HuH-7.5 (cell line): Measurements from ENCODE around the gene YAE1.

Source experiments
- DNase-seq: peaks from one replicate; pipeline ENCODE4 v3.0.0; 2011; ENCODE audit warnings: low spot score

Gene YAE1

DNA sequence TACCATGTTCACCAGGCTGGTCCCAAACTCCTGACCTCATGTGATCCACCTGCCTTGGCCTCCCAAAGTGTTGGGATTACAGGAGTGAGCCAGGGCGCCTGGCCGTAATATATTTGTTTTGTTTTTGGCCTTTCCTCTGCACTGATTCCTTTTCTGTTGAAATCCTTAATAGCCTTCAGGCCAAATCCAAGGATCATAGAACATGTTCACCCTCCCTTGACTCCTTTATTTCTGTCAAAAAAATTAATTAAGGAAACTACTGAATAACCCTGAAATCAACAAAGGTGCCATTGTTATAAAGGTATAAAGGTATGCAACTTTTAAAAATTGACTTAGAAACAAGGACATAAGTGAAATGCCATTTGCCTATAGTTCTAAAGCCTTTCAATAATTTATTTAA, 41.7 kb downstream of the YAE1 start:
- DNase-seq = no peak

DNA sequence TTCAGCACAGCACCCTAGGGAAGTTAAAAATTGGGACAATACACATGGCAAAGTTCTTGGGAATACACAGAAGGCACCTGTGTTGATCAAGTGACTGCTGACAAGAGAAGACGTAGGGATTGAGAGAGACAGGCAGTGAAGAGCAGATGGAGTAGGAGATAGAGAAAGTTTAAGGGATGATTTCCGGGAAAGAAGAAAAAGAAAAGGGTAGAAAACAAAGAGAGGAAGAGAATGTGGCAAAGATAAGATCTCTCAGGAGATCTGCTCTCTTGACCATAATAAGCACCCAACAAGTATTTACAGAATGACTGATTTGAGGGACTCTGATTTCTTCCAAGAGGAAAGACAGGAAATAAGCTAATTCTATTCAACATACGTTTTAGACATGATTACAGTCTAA, 42.1 kb downstream of the YAE1 start:
- no peak for DNase-seq

DNA sequence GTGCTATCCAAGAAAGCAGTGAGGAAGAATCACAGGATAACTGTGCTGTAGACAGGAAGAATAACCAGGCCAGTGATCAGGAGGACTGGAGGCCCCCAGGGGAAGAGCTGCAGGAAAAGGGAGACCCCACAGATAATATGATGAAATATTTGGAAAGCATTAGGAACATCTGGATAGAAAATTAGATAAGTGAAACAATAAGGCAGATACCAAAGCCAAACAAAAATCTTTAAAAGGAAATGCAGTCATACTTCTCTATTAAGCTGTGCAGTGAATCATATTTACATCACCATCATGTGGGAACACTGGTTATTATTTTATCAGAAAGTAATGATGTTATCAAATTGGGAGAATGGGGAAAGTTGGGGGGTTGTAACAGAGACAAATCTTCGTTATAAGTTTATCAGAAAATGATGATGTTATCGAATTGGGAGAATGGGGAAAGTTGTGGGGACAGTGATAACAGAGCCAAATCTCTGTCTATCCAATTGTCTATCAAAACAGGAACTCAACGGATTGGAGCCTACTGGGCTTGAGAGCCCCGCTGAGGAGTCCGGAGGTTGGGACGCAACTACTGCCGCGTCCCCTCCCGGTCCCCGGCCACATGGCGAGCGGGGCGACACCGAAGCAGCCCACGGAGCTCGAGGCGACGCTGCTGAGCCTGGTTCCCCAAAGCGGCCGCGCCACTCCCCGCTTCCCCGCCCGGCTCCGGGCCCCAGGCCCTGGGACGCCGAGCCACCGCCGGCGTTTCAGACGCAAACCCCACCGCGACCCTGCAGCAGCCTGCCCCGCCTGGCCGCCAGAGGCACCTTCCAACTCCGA, 43.1 kb downstream of the YAE1 start:
- DNase-seq = no peak

DNA sequence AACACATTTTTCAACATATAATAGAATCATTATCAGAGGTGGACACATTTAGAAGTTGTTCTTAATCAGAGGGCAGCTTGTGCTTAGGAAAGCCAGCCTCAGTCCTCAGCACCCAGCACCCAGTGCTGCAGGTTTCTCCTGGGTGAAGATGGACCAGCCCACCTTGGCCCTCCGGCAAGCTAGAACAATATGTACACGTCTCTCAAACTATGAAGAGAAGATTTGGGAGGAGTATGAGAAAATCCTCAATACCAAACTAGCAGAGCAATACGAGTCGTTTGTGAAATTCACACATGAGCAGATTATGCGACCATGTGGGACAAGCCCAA, 43.7 kb downstream of the YAE1 start:
- DNase-seq = no peak

DNA sequence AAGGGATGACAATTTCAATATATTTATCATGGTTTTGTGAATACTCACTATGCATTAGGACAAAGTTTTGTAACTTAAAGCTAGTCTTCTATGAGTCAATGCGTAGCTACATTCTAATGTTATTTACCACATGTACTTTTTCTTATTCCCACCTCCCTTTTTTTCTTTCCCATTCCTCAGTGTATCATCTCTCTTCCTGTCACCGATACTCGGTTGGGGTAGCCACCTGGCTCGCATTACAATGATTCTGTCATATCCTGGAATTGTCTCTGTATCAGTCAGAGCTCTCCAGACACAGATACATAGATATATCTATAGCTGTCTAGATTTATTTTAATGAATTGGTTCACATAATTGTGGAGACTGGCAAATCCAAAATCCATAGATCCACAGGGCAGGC, 47.4 kb downstream of the YAE1 start:
- no peak for DNase-seq

DNA sequence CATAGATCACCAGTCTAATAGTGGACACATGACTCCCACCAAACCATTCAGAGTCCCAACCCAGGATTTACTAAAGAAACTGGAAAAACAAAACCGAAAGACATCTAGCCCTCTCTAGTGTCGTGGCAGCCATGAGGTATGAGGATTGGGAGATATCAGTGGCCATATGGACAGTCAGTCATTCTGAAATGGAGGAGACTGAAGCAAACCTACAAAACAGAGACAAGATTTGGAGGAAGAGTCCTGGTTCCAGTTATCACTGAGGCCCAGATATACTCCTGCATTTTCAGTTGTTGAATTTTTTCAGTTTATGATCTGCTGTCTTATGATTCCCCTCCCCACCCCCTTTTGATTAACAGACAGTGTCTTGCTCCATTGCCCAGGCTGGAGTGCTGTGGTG, 48.1 kb downstream of the YAE1 start:
- DNase-seq = no peak

DNA sequence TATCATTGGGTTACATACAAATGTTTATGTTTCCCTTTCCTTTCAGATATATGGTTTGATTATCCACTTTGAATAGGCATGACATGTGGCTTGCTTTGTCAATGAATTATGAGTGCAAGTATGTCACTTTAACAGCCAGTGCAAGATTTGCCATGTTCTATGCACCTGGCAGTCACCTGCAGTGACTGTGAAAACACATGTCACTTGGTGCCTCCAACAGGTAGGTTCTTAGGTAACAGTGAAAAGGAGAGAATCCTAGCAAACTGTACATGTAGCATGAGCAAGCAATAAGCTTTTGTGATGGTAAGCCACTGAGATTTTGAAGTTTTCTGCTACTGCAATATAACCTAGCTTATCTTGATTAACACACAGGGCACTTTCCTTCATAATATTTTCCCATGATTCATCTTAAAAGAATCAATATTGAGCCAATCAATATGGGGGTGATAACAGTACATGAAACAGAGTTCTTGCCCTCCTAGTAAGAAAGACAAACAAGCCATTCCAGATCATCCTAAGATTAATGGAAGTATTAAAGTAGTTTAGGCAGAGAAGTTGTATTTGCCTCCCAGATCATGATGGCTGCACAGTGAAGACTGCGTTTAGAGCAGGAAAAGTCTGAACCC, 49.3 kb downstream of the YAE1 start:
- no peak for DNase-seq

DNA sequence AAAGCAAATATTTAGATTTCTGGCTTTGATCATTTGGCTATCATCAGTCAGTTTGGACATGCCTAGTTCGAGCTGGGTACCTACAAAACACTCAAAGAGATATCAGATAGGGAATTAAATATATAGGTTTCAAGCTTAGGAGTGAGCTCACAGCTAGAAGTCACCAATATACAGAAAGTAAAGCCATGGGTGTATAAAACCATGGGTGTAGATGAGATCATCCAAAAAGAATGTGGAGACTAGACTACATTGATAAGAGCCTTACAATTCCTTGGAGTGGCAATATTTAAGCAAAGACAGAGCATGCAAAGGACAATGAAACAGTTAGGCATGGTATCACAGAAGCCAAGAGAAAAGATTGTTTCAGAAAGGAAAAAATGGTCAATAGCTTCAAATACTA, 49.9 kb downstream of the YAE1 start:
- DNase-seq = no peak

DNA sequence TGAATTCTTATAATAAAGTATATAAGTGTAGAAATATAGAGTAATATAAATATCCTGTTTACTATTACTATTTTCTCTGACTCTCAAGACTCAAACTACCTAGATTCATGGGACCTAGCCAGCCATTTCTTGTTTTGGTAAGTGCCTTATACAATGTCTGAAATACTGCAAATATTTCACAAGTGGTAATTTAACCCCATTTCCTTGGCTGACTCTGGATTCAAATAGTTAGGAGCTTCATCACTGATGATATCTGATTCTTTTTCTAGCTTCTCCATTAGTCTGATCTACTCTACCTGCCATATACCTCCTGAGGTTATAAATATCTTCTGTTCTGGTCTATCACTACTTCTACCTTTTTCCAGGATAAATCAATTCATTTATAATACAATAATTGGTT, 50.8 kb downstream of the YAE1 start:
- DNase-seq = no peak

DNA sequence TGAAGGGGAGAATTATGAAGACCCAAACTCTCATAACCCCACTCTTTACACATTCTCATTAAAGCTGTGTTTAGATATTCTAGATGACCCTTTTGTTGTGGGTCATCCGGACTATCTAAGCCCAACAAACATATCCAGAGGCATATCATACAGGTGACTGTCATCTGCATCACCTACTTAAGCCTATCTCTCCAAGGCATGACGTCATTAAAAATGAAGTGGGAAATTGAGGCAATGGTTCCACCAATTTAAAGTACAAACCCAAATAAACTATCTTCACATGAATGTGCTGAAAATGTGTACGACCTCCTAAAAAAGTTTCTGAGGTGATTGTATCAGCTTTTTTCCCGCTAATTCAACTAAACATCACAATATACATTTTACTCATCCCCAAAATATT, 52.7 kb downstream of the YAE1 start:
- no peak for DNase-seq

DNA sequence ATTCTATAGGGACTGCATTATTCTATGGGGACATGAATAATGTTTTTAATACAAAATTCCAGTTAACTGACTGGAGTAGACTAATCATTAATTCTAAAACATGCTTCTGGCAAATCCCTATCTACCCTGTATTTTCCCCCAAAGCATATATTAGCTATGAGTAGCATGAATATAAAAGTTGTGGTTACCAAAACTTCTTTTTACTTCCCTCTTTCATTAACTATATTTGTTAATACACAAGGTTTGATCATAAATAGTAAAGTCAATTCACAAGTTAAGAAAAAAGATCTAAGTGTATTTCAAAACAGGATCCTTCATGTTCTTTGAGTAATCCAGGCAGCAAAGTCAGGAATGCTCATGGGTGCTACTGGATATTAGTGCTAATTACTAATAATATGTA, 54.3 kb downstream of the YAE1 start:
- no peak for DNase-seq

DNA sequence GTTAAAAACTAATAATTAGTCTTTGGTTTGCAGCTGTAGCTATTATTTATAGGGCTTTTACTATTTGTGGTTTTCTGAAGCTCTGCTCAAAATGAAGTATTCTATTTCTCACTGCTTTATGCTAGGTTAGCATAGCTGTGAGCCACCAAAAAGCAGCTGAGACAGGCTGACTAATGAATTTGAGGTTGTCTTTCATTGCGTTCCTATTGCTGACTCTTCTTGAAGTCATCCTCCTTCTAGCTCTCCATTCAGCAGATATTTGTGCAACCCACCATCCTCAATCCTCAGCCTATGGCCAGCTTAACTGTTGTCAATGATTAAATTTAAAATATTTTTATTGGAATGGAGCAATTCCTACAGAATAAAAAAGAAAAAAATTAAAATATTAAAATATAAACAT, 55.1 kb downstream of the YAE1 start:
- DNase-seq = no peak

DNA sequence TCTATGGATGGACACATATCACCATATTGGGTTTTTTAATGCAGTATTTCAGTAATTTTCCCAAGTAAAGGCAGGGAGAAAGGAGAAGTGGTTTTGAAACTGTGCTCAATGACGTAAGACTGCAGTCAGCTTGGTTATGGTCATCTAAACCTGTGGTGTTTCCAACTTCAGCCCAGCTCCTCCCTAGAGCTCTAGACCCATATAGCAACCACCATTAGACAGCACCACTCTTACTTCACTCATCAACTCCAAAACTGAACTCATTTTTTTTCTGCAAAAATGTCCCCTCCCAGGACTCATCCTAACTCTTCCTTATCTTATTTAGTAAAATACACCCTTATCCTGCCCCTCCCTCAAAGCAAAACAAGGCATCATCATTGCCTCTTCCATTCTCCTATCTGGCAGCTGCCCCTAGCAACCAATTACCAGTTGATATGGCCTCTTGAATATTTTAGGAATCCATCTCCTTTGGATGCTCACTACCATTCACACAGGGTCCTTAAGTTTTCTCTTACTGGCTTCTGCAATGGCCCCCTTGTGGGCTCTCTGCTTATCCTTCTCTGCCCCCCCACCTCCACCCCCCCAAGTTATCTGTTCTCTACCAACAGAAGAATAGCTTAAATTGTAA, 55.7 kb downstream of the YAE1 start:
- no peak for DNase-seq
